Type B pancreatic cell (in vitro differentiated cells): Measurements from ENCODE around the gene DSCAM. TPM values are rescaled to one million over a fixed set of nuclear protein-coding genes. Genes with fewer than 3 reads are reported as not detected.

ENCODE experiments used
- DNase-seq: peaks from one replicate; pipeline ENCODE4 v3.0.0; 2021; ENCODE audit warnings: mixed read lengths; ENCODE audit not compliant: unreplicated experiment; ENCODE audit errors: extremely low spot score
- H3K27ac Mint-ChIP-seq: 2 replicates; pipeline ENCODE4 v1.8.0; 2021; ENCODE audit warnings: mild to moderate bottlenecking, mixed read lengths
- H3K27me3 Mint-ChIP-seq: 2 replicates; pipeline ENCODE4 v1.8.0; 2021; ENCODE audit warnings: mixed read lengths
- H3K36me3 Mint-ChIP-seq: 2 replicates; pipeline ENCODE4 v1.8.0; 2021; ENCODE audit warnings: mixed read lengths
- H3K4me1 Mint-ChIP-seq: one replicate; pipeline ENCODE4 v1.8.0; 2021; ENCODE audit warnings: mixed read lengths; ENCODE audit not compliant: unreplicated experiment
- H3K4me3 Mint-ChIP-seq: 2 replicates; pipeline ENCODE4 v1.8.0; 2021; ENCODE audit warnings: mild to moderate bottlenecking, mixed read lengths
- H3K9me3 Mint-ChIP-seq: 2 replicates; pipeline ENCODE4 v1.8.0; 2021; ENCODE audit warnings: mixed read lengths
- CTCF ChIP-seq: fragments of 200-600 bp; sonication (generic); conservative IDR thresholded peaks from 2 replicates; pipeline ENCODE4 v1.5.0; 2021; ENCODE audit warnings: antibody characterized with exemption, mild to moderate bottlenecking
- total RNA-seq: library from RNA; stranded (reverse); gene quantifications from 2 replicates; pipeline ENCODE4 v1.2.1, GENCODE V29; 2021; ENCODE audit warnings: low replicate concordance

The DSCAM gene
- total RNA-seq, 1 donor from 2014 or later, result 1.4 TPM

GRCh38 chr21:40685141-40685540 lies 161.8 kb downstream of the DSCAM start:
- peaks cover 43% of the 10 kb centered on the region for H3K4me1 Mint-ChIP-seq
- H3K36me3 Mint-ChIP-seq, result no peaks in the 10 kb centered on the region

GRCh38 chr21:40684726-40685125 lies 162.2 kb downstream of the DSCAM start:
- Mint-ChIP-seq H3K4me3 (no peak overlapping the region), H3K36me3 (no peaks in the 10 kb centered on the region), H3K4me1 (peaks cover 41% of the 10 kb centered on the region), H3K9me3 (no peaks in the 10 kb centered on the region), H3K27me3 (no peaks in the 10 kb centered on the region), H3K27ac (no peak overlapping the region)
- no peak for DNase-seq
- TF ChIP-seq CTCF, result no peak

More at GRCh38 chr21:40685141-40685540, 161.8 kb downstream of the DSCAM start:
- no peaks in the 10 kb centered on the region for H3K27me3 Mint-ChIP-seq
- no peak for TF ChIP-seq CTCF
- no peak overlapping the region for H3K4me3 Mint-ChIP-seq
- no peak for DNase-seq
- H3K27ac Mint-ChIP-seq, result no peak overlapping the region
- H3K9me3 Mint-ChIP-seq, result no peaks in the 10 kb centered on the region

GRCh38 chr21:40683349-40683748 lies 163.6 kb downstream of the DSCAM start:
- H3K4me3 Mint-ChIP-seq, result no peak overlapping the region
- H3K36me3 Mint-ChIP-seq, result no peaks in the 10 kb centered on the region
- no peak for TF ChIP-seq CTCF
- H3K9me3 Mint-ChIP-seq, result no peaks in the 10 kb centered on the region
- no peak overlapping the region for H3K27ac Mint-ChIP-seq
- DNase-seq, result no peak
- H3K27me3 Mint-ChIP-seq, result no peaks in the 10 kb centered on the region
- H3K4me1 Mint-ChIP-seq, result peaks cover 39% of the 10 kb centered on the region

GRCh38 chr21:40681164-40681859 lies 165.6 kb downstream of the DSCAM start:
- TF ChIP-seq CTCF, result no peak
- H3K4me1 Mint-ChIP-seq, result peaks cover 19% of the 10 kb centered on the region
- H3K27me3 Mint-ChIP-seq, result no peaks in the 10 kb centered on the region
- H3K9me3 Mint-ChIP-seq, result no peaks in the 10 kb centered on the region
- no peak for DNase-seq
- no peak overlapping the region for H3K4me3 Mint-ChIP-seq
- no peaks in the 10 kb centered on the region for H3K36me3 Mint-ChIP-seq
- peak overlapping the region; percentile 17 for H3K27ac Mint-ChIP-seq

- H3K27ac Mint-ChIP-seq, result no peak overlapping the region
- H3K4me3 Mint-ChIP-seq, result no peak overlapping the region
- no peaks in the 10 kb centered on the region for H3K9me3 Mint-ChIP-seq
- H3K36me3 Mint-ChIP-seq, result no peaks in the 10 kb centered on the region
- no peaks in the 10 kb centered on the region for H3K27me3 Mint-ChIP-seq
- no peak for TF ChIP-seq CTCF
- DNase-seq, result no peak
- H3K4me1 Mint-ChIP-seq, result peaks cover 12% of the 10 kb centered on the region
These were observed 166.6 kb downstream of the DSCAM start for GRCh38 chr21:40680311-40680710.
